Loucy (cell line): ENCODE measurements around the gene MAGOHB.

ENCODE experiments used
- EZH2phosphoT487 ChIP-seq: fragments of 200-600 bp; IDR thresholded peaks from 2 replicates; pipeline ENCODE4 v1.6.1; 2018; ENCODE audit warnings: antibody characterized with exemption, mild to moderate bottlenecking, moderate library complexity, borderline replicate concordance
- TF ChIP-seq, protein P1 (sequence below): fragments of 200-600 bp; sonication (generic); conservative IDR thresholded peaks from 2 replicates; pipeline ENCODE4 v1.5.1; 2014; ENCODE audit warnings: mild to moderate bottlenecking, antibody characterized with exemption, low read length

- TF ChIP-seq, protein P1, sequence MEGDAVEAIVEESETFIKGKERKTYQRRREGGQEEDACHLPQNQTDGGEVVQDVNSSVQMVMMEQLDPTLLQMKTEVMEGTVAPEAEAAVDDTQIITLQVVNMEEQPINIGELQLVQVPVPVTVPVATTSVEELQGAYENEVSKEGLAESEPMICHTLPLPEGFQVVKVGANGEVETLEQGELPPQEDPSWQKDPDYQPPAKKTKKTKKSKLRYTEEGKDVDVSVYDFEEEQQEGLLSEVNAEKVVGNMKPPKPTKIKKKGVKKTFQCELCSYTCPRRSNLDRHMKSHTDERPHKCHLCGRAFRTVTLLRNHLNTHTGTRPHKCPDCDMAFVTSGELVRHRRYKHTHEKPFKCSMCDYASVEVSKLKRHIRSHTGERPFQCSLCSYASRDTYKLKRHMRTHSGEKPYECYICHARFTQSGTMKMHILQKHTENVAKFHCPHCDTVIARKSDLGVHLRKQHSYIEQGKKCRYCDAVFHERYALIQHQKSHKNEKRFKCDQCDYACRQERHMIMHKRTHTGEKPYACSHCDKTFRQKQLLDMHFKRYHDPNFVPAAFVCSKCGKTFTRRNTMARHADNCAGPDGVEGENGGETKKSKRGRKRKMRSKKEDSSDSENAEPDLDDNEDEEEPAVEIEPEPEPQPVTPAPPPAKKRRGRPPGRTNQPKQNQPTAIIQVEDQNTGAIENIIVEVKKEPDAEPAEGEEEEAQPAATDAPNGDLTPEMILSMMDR, result no peak
- TF ChIP-seq EZH2phosphoT487, result no peak
These were observed 38.8 kb upstream of the MAGOHB start for GRCh38 chr12:10652192-10652591.
